NCI-H2029 (cell line): ENCODE measurements around the gene DENND1C.
A peak's percentile ranks its signal among the peaks of the same experiment; 100 is the strongest.

Source experiments
- DNase-seq: peaks from one replicate; lab custom pipeline; 2025; lab: John Stamatoyannopoulos, UW

The DENND1C gene

GRCh38 chr19:6481541-6482342, at the start of gene DENND1C:
Gene DENND1C (minus strand): TSS chr19:6481787. CDS start chr19:6481695, 92 bp downstream.
- no peak for DNase-seq

- DNase-seq: peak; percentile 55
Observed at GRCh38 chr19:6530386-6531162, 49.0 kb upstream of the DENND1C start, which contains the start of gene TNFSF9. Gene TNFSF9 (plus strand): TSS chr19:6531026. CDS start chr19:6531037, 11 bp downstream.

GRCh38 chr19:6529937-6530385, 48.4 kb upstream of the DENND1C start:
- no peak for DNase-seq

GRCh38 chr19:6529351-6529750, 47.8 kb upstream of the DENND1C start:
- no peak for DNase-seq

GRCh38 chr19:6528544-6529121, 47.0 kb upstream of the DENND1C start:
- DNase-seq: no peak

- DNase-seq: no peak
Observed at GRCh38 chr19:6527893-6528543, 46.4 kb upstream of the DENND1C start.

GRCh38 chr19:6524311-6524710, 42.7 kb upstream of the DENND1C start:
- no peak for DNase-seq

- DNase-seq: no peak
Observed at GRCh38 chr19:6522712-6523111, 41.1 kb upstream of the DENND1C start.

- DNase-seq: no peak
Observed at GRCh38 chr19:6521718-6522646, 40.4 kb upstream of the DENND1C start.

GRCh38 chr19:6519289-6519688, 37.7 kb upstream of the DENND1C start:
- DNase-seq: no peak

GRCh38 chr19:6518145-6518911, 36.7 kb upstream of the DENND1C start:
- DNase-seq: no peak

- DNase-seq: peak; percentile 88
Observed at GRCh38 chr19:6516659-6517291, 35.2 kb upstream of the DENND1C start.

GRCh38 chr19:6516018-6516658, 34.6 kb upstream of the DENND1C start:
- peak; percentile 97 for DNase-seq

GRCh38 chr19:6514926-6515544, 33.4 kb upstream of the DENND1C start:
- DNase-seq: no peak

- no peak for DNase-seq
Observed at GRCh38 chr19:6514089-6514488, 32.5 kb upstream of the DENND1C start.

- no peak for DNase-seq
Observed at GRCh38 chr19:6510618-6511017, 29.0 kb upstream of the DENND1C start.

GRCh38 chr19:6509118-6509971, 27.8 kb upstream of the DENND1C start:
- DNase-seq: no peak
